Neural cell (in vitro differentiated cells): ENCODE measurements around the gene LPIN1. TPM values are rescaled to one million over a fixed set of nuclear protein-coding genes. Genes with fewer than 3 reads are reported as not detected.

ENCODE experiments used
- H2AFZ ChIP-seq: fragments of 200-600, 300-800 bp; sonication (generic), shearing (Covaris generic); 2 replicates; pipeline ENCODE4 v1.6.0; 2014; ENCODE audit warnings: low read depth, mild to moderate bottlenecking, antibody characterized with exemption, low read length, moderate library complexity
- H3F3A ChIP-seq: fragments of 200-600 bp; shearing (Covaris generic); 2 replicates; pipeline ENCODE4 v1.6.1; 2016; ENCODE audit warnings: mild to moderate bottlenecking, moderate library complexity, mixed read lengths, antibody characterized with exemption, low read length; ENCODE audit not compliant: insufficient read depth, poor library complexity, severe bottlenecking
- H3K27ac ChIP-seq: fragments of 200-600, 300-800 bp; sonication (generic), shearing (Covaris generic); 2 replicates; pipeline ENCODE4 v1.5.1; 2014; ENCODE audit warnings: mild to moderate bottlenecking, low read length, moderate library complexity
- H3K27me3 ChIP-seq: fragments of 300-800, 200-600 bp; sonication (generic), shearing (Covaris generic); 2 replicates; pipeline ENCODE4 v1.6.0; 2014; ENCODE audit warnings: mild to moderate bottlenecking, low read depth, low read length, moderate library complexity; ENCODE audit not compliant: insufficient read depth
- H3K36me3 ChIP-seq: fragments of 300-800, 200-600 bp; sonication (generic), shearing (Covaris generic); 2 replicates; pipeline ENCODE4 v1.5.1; 2014; ENCODE audit warnings: mild to moderate bottlenecking, antibody characterized with exemption, low read length, moderate library complexity; ENCODE audit not compliant: insufficient read depth
- H3K4me2 ChIP-seq: fragments of 300-800, 200-600 bp; sonication (generic), shearing (Covaris generic); 2 replicates; pipeline ENCODE4 v1.6.0; 2014; ENCODE audit warnings: mild to moderate bottlenecking, low read length
- H3K4me3 ChIP-seq: fragments of 300-800, 200-600 bp; sonication (generic), shearing (Covaris generic); 2 replicates; pipeline ENCODE4 v1.5.1; 2014; ENCODE audit warnings: mild to moderate bottlenecking, low read length, moderate library complexity
- H3K79me2 ChIP-seq: fragments of 200-600 bp; shearing (Covaris generic); replicated peaks from 2 replicates; pipeline ENCODE4 v1.6.0; 2014; ENCODE audit warnings: mild to moderate bottlenecking, low read length, moderate library complexity; ENCODE audit not compliant: insufficient read depth
- H3K9ac ChIP-seq: fragments of 300-800, 200-600 bp; sonication (generic), shearing (Covaris generic); 2 replicates; pipeline ENCODE4 v1.6.1; 2016; ENCODE audit warnings: mild to moderate bottlenecking, low read length, mixed read lengths
- H3K9me2 ChIP-seq: fragments of 200-600 bp; shearing (Covaris generic); 2 replicates; pipeline ENCODE4 v1.6.1; 2016; ENCODE audit warnings: mild to moderate bottlenecking, low read length, mixed read lengths; ENCODE audit not compliant: insufficient read depth
- H3K9me3 ChIP-seq: fragments of 200-600, 300-800 bp; sonication (generic), shearing (Covaris generic); 2 replicates; pipeline ENCODE4 v1.6.1; 2016; ENCODE audit warnings: mild to moderate bottlenecking, mixed run types, low read length, moderate library complexity, mixed read lengths
- H4K20me1 ChIP-seq: fragments of 200-600 bp; shearing (Covaris generic); 2 replicates; pipeline ENCODE4 v1.6.1; 2016; ENCODE audit warnings: mild to moderate bottlenecking, mixed run types; ENCODE audit not compliant: insufficient read depth
- CTCF ChIP-seq: fragments of 450-650 bp; IDR thresholded peaks from 2 replicates; pipeline ENCODE4 v1.5.1; 2014; ENCODE audit warnings: antibody characterized with exemption, mild to moderate bottlenecking, moderate library complexity; ENCODE audit not compliant: poor library complexity, severe bottlenecking
- EP300 ChIP-seq: fragments of 450-650 bp; conservative IDR thresholded peaks from 2 replicates; pipeline ENCODE4 v1.6.1; 2014; ENCODE audit warnings: antibody characterized with exemption, mild to moderate bottlenecking, moderate library complexity; ENCODE audit not compliant: poor library complexity, severe bottlenecking
- EZH2 ChIP-seq: fragments of 200-600, 300-800 bp; shearing (Covaris generic), sonication (generic); IDR thresholded peaks from 2 replicates; pipeline ENCODE4 v1.6.1; 2014; ENCODE audit warnings: antibody characterized with exemption, low read length, borderline replicate concordance, mild to moderate bottlenecking; ENCODE audit not compliant: insufficient read depth, poor library complexity, severe bottlenecking
- MXI1 ChIP-seq: fragments of 450-650 bp; conservative IDR thresholded peaks from 2 replicates; pipeline ENCODE4 v1.6.1; 2014; ENCODE audit warnings: antibody characterized with exemption, mild to moderate bottlenecking; ENCODE audit not compliant: poor library complexity, severe bottlenecking
- POLR2AphosphoS5 ChIP-seq: IDR thresholded peaks from 2 replicates; pipeline ENCODE4 v1.6.1; 2012
- RAD21 ChIP-seq: fragments of 450-650 bp; conservative IDR thresholded peaks from 2 replicates; pipeline ENCODE4 v1.6.1; 2014; ENCODE audit warnings: antibody characterized with exemption, mild to moderate bottlenecking, moderate library complexity
- REST ChIP-seq: IDR thresholded peaks from 2 replicates; pipeline ENCODE4 v1.6.1; 2012; ENCODE audit warnings: borderline replicate concordance
- SMC3 ChIP-seq: fragments of 450-650 bp; conservative IDR thresholded peaks from 2 replicates; pipeline ENCODE4 v1.6.1; 2014; ENCODE audit warnings: antibody characterized with exemption, mild to moderate bottlenecking, moderate library complexity; ENCODE audit not compliant: poor library complexity
- TAF1 ChIP-seq: IDR thresholded peaks from 2 replicates; pipeline ENCODE4 v1.6.1; 2012; ENCODE audit warnings: low read depth
- polyA plus RNA-seq: library from polyadenylated mRNA; depleted of rRNA; stranded (reverse); fragments of >200 nt; gene quantifications from 2 replicates; pipeline ENCODE4 v1.2.3, GENCODE V29; 2014

LPIN1 gene
- polyA plus RNA-seq, 1 donor from 2014 or later = 47.5 TPM

- H2AFZ ChIP-seq = no peak overlapping the region
- H3K27me3 ChIP-seq = no peaks in the 10 kb centered on the region
- H3K79me2 ChIP-seq = peaks cover 8% of the 10 kb centered on the region
- no peak overlapping the region for H3K27ac ChIP-seq
- H3K9me3 ChIP-seq = no peaks in the 10 kb centered on the region
- no peaks in the 10 kb centered on the region for H3K9me2 ChIP-seq
- peaks cover 23% of the 10 kb centered on the region for H3K36me3 ChIP-seq
- H3K4me2 ChIP-seq = no peak overlapping the region
- no peak for TF ChIP-seq TAF1
- no peak for TF ChIP-seq REST
- TF ChIP-seq POLR2AphosphoS5 = no peak
- TF ChIP-seq MXI1 = no peak
- TF ChIP-seq SMC3 = no peak
- TF ChIP-seq CTCF = no peak
- no peak for TF ChIP-seq EP300
- TF ChIP-seq EZH2 = no peak
- TF ChIP-seq RAD21 = no peak
- no peak overlapping the region for H3K9ac ChIP-seq
- no peaks in the 10 kb centered on the region for H3F3A ChIP-seq
- no peaks in the 10 kb centered on the region for H4K20me1 ChIP-seq
- H3K4me3 ChIP-seq = no peak overlapping the region
Observed at GRCh38 chr2:11762799-11763461, 16.5 kb downstream of the LPIN1 start.

- H3K4me3 ChIP-seq = no peak overlapping the region
- H4K20me1 ChIP-seq = no peaks in the 10 kb centered on the region
- H3K4me2 ChIP-seq = no peak overlapping the region
- H3F3A ChIP-seq = no peaks in the 10 kb centered on the region
- H3K9ac ChIP-seq = no peak overlapping the region
- H3K36me3 ChIP-seq = peaks cover 23% of the 10 kb centered on the region
- H3K79me2 ChIP-seq = no peaks in the 10 kb centered on the region
- H3K27ac ChIP-seq = no peak overlapping the region
- no peaks in the 10 kb centered on the region for H3K9me2 ChIP-seq
- no peak overlapping the region for H2AFZ ChIP-seq
- no peaks in the 10 kb centered on the region for H3K27me3 ChIP-seq
- TF ChIP-seq REST (no peak), TAF1 (no peak), POLR2AphosphoS5 (no peak), EP300 (no peak), SMC3 (no peak)
- H3K9me3 ChIP-seq = no peaks in the 10 kb centered on the region
Observed at GRCh38 chr2:11764359-11764758, 17.9 kb downstream of the LPIN1 start.
